HepG2 (cell line): Measurements from ENCODE around the gene USP1. TPM values are rescaled to one million over a fixed set of nuclear protein-coding genes. Genes with fewer than 3 reads are reported as not detected.

ENCODE experiments used
- CBX5 ChIP-seq: sonication (generic); formaldehyde crosslinking; IDR thresholded peaks from 2 replicates; pipeline ENCODE4 v1.4.0; 2020; ENCODE audit warnings: missing genetic modification reagents, borderline replicate concordance
- HMG20B ChIP-seq: conservative IDR thresholded peaks from 2 replicates; pipeline ENCODE4 v1.6.1; 2016; ENCODE audit warnings: missing genetic modification reagents, missing compliant biosample characterization
- HNRNPL ChIP-seq: fragments of 200-400 bp; formaldehyde crosslinking; IDR thresholded peaks from 2 replicates; pipeline ENCODE4 v1.6.1; 2017; ENCODE audit warnings: mild to moderate bottlenecking, low read depth, low read length
- HOXD1 ChIP-seq: sonication (generic); formaldehyde crosslinking; IDR thresholded peaks from 2 replicates; pipeline ENCODE4 v1.5.0; 2020; ENCODE audit warnings: missing genetic modification reagents
- KMT2A ChIP-seq: sonication (generic); formaldehyde crosslinking; IDR thresholded peaks from 2 replicates; pipeline ENCODE4 v1.4.0; 2020; ENCODE audit warnings: missing genetic modification reagents
- MYC ChIP-seq: sonication (generic); formaldehyde crosslinking; IDR thresholded peaks from 2 replicates; pipeline ENCODE4 v1.9.0; 2021; ENCODE audit warnings: missing genetic modification reagents, borderline replicate concordance
- NR1H2 ChIP-seq: sonication (generic); formaldehyde crosslinking; IDR thresholded peaks from 2 replicates; pipeline ENCODE4 v1.8.1; 2022; ENCODE audit warnings: low read depth, missing genetic modification reagents, borderline replicate concordance
- POGZ ChIP-seq: sonication (generic); formaldehyde crosslinking; IDR thresholded peaks from 2 replicates; pipeline ENCODE4 v1.4.0; 2020; ENCODE audit warnings: mild to moderate bottlenecking, missing genetic modification reagents
- SCMH1 ChIP-seq: sonication (generic); formaldehyde crosslinking; IDR thresholded peaks from 2 replicates; pipeline ENCODE4 v1.9.0; 2021; ENCODE audit warnings: missing genetic modification reagents, mild to moderate bottlenecking, borderline replicate concordance
- TOPORS ChIP-seq: sonication (generic); formaldehyde crosslinking; IDR thresholded peaks from 2 replicates; pipeline ENCODE4 v1.8.0; 2023; ENCODE audit warnings: mild to moderate bottlenecking, missing genetic modification reagents
- YY1 ChIP-seq: IDR thresholded peaks from 2 replicates; pipeline ENCODE4 v1.6.1; 2011; ENCODE audit warnings: low read length, low read depth, moderate library complexity, mild to moderate bottlenecking; ENCODE audit not compliant: insufficient read depth, insufficient replicate concordance
- ZHX2 ChIP-seq, 2 experiments: sonication (generic) in 1 of 2; formaldehyde crosslinking in 1 of 2; IDR thresholded peaks; 2 replicates each; pipeline versions ENCODE4 v1.6.1 to v1.9.0; 2014 to 2022; ENCODE audit warnings: antibody characterized with exemption in 1 of 2, borderline replicate concordance in 1 of 2, inconsistent platforms in 1 of 2, low read depth in 1 of 2, missing genetic modification reagents in 1 of 2
- ZNF446 ChIP-seq: sonication (generic); formaldehyde crosslinking; IDR thresholded peaks from 2 replicates; pipeline ENCODE4 v1.5.0; 2020; ENCODE audit warnings: mild to moderate bottlenecking, missing genetic modification reagents
- ZNF564 ChIP-seq: sonication (generic); formaldehyde crosslinking; IDR thresholded peaks from 2 replicates; pipeline ENCODE4 v1.8.1; 2023; ENCODE audit warnings: mild to moderate bottlenecking, missing genetic modification reagents
- polyA plus RNA-seq, 8 experiments: library from polyadenylated mRNA; depleted of rRNA in 3 of 8; stranded (reverse) in 7 of 8; unstranded in 1 of 8; fragments of >200 nt; fragmentation: Illumina TruSeq in 4 of 8; extraction: Trizol in 4 of 8; gene quantifications; 2 replicates each; pipeline versions ENCODE4 v1.2.1 to v1.2.3, GENCODE V29; 2011 to 2016; ENCODE audit warnings: low read depth in 4 of 8, missing spikeins in 1 of 8, mixed read lengths in 1 of 8; ENCODE audit not compliant: insufficient read depth in 1 of 8
- total RNA-seq, 5 experiments: library from RNA; depleted of rRNA; stranded (reverse); fragments of >200 nt; fragmentation: Illumina TruSeq; extraction: Trizol; gene quantifications; 2 replicates each; pipeline ENCODE4 v1.2.3, GENCODE V29; 2016; ENCODE audit warnings: low read depth in 1 of 5
- TF ChIP-seq, protein P1 (sequence below): IDR thresholded peaks from 2 replicates; pipeline ENCODE4 v1.6.1; 2016; ENCODE audit warnings: missing biosample characterization, missing genetic modification reagents, low read depth
- TF ChIP-seq, protein P2 (sequence below): sonication (generic); formaldehyde crosslinking; IDR thresholded peaks from 2 replicates; pipeline ENCODE4 v1.4.0; 2020; ENCODE audit warnings: missing genetic modification reagents, borderline replicate concordance
- TF ChIP-seq, protein P3 (sequence below): sonication (generic); formaldehyde crosslinking; IDR thresholded peaks from 2 replicates; pipeline ENCODE4 v1.9.0; 2022; ENCODE audit warnings: missing genetic modification reagents, mild to moderate bottlenecking, borderline replicate concordance

USP1 gene
- total and polyA plus RNA-seq, 2 of the 13 experiments (the other 11 are each of a cell fraction or from before 2014, with no cell fraction given) = 9.0 to 64.6 TPM

DNA sequence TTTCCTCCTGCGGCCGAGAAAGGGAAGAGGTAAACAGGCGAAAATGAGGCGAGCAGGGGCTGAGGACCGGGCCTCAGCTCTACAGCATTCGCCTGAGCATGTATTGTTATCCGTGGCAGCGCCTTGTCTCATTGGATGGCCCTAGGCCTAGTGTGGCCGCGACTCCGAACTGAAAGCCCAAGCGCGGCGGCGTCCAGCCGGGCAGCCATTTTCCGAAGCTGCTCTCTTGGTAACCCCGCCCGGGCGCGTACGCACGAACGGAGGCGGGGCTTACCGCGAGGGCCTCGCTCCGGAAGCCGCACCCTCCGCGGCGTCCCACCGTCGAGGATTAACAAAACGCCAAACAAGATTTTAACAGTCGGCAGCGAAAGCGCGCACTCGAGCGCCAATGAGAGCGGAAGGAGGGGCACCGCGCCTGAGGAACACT lies 797 bp upstream of the USP1 start (continued):
- TF ChIP-seq, protein P1, sequence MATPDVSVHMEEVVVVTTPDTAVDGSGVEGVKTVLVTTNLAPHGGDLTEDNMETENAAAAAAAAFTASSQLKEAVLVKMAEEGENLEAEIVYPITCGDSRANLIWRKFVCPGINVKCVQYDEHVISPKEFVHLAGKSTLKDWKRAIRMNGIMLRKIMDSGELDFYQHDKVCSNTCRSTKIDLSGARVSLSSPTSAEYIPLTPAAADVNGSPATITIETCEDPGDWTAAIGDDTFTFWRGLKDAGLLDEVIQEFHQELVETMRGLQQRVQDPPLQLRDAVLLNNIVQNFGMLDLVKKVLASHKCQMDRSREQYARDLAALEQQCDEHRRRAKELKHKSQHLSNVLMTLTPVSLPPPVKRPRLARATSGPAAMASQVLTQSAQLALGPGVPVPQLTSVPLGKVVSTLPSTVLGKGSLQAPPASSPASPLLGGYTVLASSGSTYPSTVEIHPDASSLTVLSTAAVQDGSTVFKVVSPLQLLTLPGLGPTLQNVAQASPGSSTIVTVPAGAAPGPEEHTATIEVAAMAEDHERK (CRISPR knock-in tag) = peak; percentile 70; the same call in 1 of the 2 replicates
- no peak for TF ChIP-seq ZNF446 (CRISPR knock-in tag)
- TF ChIP-seq ZHX2 (IDR thresholded peaks at IDR 0.05; ENCODE audit: low read depth) = 0 out of 2 replicates have a peak, but pooled peaks have one; percentile 17
- no peak for TF ChIP-seq ZHX2 (CRISPR knock-in tag; IDR thresholded peaks at IDR 0.05; ENCODE audit: borderline replicate concordance)
- peak; percentile 56; the same call in 1 of the 2 replicates for TF ChIP-seq MYC (CRISPR knock-in tag)
- peak; percentile 97 for TF ChIP-seq YY1
- 0 out of 2 replicates have a peak, but pooled peaks have one; percentile 45 for TF ChIP-seq HNRNPL
- TF ChIP-seq TOPORS (CRISPR knock-in tag) = no peak
- peak; percentile 26; the same call in 1 of the 2 replicates for TF ChIP-seq KMT2A
- peak; percentile 77; the same call in 1 of the 2 replicates for TF ChIP-seq POGZ (CRISPR knock-in tag)
- TF ChIP-seq, protein P2, sequence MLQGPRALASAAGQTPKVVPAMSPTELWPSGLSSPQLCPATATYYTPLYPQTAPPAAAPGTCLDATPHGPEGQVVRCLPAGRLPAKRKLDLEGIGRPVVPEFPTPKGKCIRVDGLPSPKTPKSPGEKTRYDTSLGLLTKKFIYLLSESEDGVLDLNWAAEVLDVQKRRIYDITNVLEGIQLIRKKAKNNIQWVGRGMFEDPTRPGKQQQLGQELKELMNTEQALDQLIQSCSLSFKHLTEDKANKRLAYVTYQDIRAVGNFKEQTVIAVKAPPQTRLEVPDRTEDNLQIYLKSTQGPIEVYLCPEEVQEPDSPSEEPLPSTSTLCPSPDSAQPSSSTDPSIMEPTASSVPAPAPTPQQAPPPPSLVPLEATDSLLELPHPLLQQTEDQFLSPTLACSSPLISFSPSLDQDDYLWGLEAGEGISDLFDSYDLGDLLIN = peak; percentile 79; the same call in 1 of the 2 replicates
- TF ChIP-seq, protein P3, sequence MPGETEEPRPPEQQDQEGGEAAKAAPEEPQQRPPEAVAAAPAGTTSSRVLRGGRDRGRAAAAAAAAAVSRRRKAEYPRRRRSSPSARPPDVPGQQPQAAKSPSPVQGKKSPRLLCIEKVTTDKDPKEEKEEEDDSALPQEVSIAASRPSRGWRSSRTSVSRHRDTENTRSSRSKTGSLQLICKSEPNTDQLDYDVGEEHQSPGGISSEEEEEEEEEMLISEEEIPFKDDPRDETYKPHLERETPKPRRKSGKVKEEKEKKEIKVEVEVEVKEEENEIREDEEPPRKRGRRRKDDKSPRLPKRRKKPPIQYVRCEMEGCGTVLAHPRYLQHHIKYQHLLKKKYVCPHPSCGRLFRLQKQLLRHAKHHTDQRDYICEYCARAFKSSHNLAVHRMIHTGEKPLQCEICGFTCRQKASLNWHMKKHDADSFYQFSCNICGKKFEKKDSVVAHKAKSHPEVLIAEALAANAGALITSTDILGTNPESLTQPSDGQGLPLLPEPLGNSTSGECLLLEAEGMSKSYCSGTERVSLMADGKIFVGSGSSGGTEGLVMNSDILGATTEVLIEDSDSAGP (CRISPR knock-in tag) = peak; percentile 17; the same call in 1 of the 2 replicates
- TF ChIP-seq ZNF564 (CRISPR knock-in tag) = 0 out of 2 replicates have a peak, but pooled peaks have one; percentile 15
- TF ChIP-seq HMG20B = 0 out of 2 replicates have a peak, but pooled peaks have one; percentile 34
- no peak for TF ChIP-seq HOXD1 (CRISPR knock-in tag)
- no peak for TF ChIP-seq NR1H2 (CRISPR knock-in tag)
- no peak for TF ChIP-seq SCMH1 (CRISPR knock-in tag)
- TF ChIP-seq CBX5 (CRISPR knock-in tag) = 0 out of 2 replicates have a peak, but pooled peaks have one; percentile 66
